IMR-90 (cell line): ENCODE data around the gene LRRC8C.

ENCODE experiments used
- CEBPB ChIP-seq: IDR thresholded peaks from 2 replicates; pipeline ENCODE4 v1.6.1; 2012; ENCODE audit warnings: low read depth, low read length, improper control_type of control experiment
- CHD1 ChIP-seq: IDR thresholded peaks from 2 replicates; pipeline ENCODE4 v1.6.1; 2012; ENCODE audit warnings: low read depth, low read length, improper control_type of control experiment
- CTCF ChIP-seq: conservative IDR thresholded peaks from 2 replicates; pipeline ENCODE4 v1.5.1; 2012; ENCODE audit warnings: mild to moderate bottlenecking, low read depth, low read length, improper control_type of control experiment
- ELK1 ChIP-seq: fragments of 150-350 bp; IDR thresholded peaks from 2 replicates; pipeline ENCODE4 v1.6.1; 2016; ENCODE audit warnings: low read depth, mild to moderate bottlenecking, low read length, moderate library complexity, borderline replicate concordance
- FOS ChIP-seq: fragments of 150-350 bp; IDR thresholded peaks from 2 replicates; pipeline ENCODE4 v1.6.1; 2016; ENCODE audit warnings: low read depth, low read length
- MAFK ChIP-seq: IDR thresholded peaks from 2 replicates; pipeline ENCODE4 v1.6.1; 2012; ENCODE audit warnings: low read depth, low read length, improper control_type of control experiment
- NFE2L2 ChIP-seq: fragments of 150-350 bp; IDR thresholded peaks from 2 replicates; pipeline ENCODE4 v1.6.1; 2016; ENCODE audit warnings: low read depth, mild to moderate bottlenecking, low read length
- POLR2A ChIP-seq: IDR thresholded peaks from 2 replicates; pipeline ENCODE4 v1.6.1; 2012; ENCODE audit warnings: mild to moderate bottlenecking, low read depth, low read length
- RAD21 ChIP-seq: IDR thresholded peaks from 2 replicates; pipeline ENCODE4 v1.6.1; 2012; ENCODE audit warnings: low read length, improper control_type of control experiment
- SMC3 ChIP-seq: fragments of 150-350 bp; IDR thresholded peaks from 2 replicates; pipeline ENCODE4 v1.6.1; 2016; ENCODE audit warnings: low read depth, mild to moderate bottlenecking, antibody characterized with exemption, low read length, moderate library complexity

DNA sequence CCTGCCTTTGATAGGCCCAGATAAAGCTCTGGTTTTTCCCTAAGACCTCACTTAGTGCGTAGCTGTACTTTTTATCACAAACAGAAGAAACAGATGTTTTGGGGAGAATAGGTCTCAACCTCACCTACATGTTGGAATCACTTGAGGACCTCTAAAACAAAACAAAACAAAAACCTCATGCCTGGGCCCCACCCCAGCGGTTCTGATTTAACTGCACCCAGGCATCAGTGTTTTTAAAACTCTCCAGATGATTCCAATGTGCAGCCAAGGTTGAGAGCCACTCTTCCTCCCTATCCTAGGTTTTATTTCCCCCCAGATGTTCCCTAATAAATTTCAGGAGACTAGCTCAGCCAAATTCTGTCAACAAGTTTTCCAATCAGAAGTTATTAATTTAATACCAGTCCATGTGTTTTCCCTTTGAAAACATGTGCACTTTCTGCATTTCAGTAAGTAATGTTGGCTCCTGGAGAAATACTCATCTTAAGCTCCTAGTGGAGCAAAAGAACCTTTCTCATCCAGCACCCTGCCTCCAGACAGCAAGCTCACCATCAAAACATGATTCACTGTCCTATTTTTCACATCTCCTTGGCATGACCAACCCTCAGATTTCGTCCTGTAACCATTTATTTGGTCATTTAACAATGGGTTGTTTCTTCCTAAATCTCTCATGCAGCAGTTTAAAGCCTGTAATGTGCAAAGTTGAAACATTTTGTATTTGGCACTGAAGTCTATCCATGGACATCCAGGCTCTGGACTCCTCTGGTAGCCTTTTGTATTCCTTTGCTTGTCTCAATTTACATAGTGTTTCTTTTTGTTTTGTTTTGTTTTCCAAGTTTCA is 27.5 kb downstream of the LRRC8C start:
- TF ChIP-seq CTCF = no peak
- TF ChIP-seq CEBPB = no peak
- no peak for TF ChIP-seq POLR2A
- TF ChIP-seq RAD21 = no peak
- TF ChIP-seq ELK1 = no peak
- no peak for TF ChIP-seq NFE2L2
- TF ChIP-seq SMC3 = no peak
- no peak for TF ChIP-seq FOS
- TF ChIP-seq CHD1 = no peak
- no peak for TF ChIP-seq MAFK
